Ureter (tissue), 1 donor: ENCODE measurements around the gene CDS2. TPM values are rescaled to one million over a fixed set of nuclear protein-coding genes. Genes with fewer than 3 reads are reported as not detected.

Experiments
- DNase-seq: peaks from one replicate; pipeline ENCODE4 v3.0.0-alpha.2; 2020; ENCODE audit warnings: low spot score
- total RNA-seq: library from RNA; stranded (reverse); gene quantifications from one replicate; pipeline ENCODE4 v1.2.4, GENCODE V29; 2023
- donor health status: DM: yes; HTN: yes; CAD: no.

CDS2 gene
- total RNA-seq, 1 donor from 2014 or later, result 58.1 TPM

DNA sequence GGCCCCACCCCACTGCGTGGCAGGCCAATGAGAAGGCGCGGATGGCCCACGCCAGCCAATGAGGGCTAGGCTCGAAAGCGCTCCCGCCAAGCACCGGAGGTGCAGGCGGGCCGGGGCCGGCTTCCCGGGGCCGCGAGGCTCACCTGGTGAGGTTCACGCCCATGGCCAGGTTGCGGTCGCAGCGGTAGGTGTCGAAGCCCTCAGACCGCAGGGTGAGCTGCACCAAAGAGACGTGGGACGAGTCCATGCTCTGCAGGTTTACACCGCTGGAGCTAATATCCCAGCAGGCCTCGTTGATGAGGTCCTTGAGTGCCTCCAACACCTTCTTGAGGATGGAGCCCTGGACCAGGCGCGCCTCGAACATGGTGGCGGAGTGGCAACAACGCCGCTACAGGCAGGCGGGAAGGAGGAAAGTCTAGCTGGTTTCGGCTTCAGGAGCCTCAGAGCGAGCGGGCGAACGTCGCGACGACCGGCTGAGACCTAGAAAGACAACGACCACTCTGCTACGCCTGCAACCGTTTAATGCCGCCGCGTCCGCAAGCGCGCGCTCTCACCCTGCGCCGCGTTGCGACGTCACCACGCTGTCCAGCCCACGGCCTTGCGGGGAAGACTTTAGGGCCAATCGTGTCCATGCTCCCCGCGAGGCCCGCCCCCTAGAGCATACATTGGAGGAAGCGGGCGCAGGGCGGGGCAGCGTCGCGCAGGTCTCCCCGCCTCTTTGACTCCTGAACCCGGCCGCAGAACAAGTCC lies 7.2 kb upstream of the CDS2 start, which contains the start of gene PCNA:
Gene PCNA, minus strand, starts transcription at position 524 of the 750 bp plus-strand sequence. Its CDS starts 160 bp downstream, at position 364.
- peak; percentile 97 for DNase-seq

DNA sequence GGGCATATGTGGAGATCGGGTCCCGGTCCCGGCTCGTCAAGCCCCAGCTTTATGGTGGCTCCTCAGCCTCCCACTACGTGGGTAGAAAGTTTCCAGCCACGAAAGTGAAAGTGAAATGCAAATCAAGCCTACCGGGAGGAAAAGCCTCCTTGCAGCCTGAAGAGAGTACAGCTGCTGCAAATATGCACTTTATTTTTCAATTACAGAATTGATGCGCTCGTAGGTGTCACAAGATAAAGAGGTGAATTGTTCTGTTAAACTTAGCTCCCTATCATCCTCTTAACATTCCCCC lies 6.7 kb upstream of the CDS2 start:
- DNase-seq, result no peak

DNA sequence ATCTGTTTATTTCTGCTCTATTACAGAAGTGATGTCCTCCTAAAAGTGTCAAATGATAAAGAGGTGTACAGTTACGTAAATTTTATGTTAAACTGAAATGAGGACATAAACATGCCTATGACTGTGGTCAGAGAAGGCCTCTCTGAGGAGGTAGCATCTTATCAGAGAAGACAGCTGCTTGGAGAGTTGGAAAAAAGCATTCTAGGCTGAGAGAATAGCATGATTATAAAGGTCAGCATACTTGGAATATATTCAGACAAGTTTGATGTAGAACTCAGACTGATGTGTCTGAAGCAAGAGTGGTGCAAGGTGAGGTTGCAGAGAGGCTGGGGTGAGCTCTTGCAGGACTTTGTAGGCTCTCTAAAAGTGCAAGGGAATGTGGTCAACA lies 3.9 kb upstream of the CDS2 start:
- DNase-seq, result no peak

DNA sequence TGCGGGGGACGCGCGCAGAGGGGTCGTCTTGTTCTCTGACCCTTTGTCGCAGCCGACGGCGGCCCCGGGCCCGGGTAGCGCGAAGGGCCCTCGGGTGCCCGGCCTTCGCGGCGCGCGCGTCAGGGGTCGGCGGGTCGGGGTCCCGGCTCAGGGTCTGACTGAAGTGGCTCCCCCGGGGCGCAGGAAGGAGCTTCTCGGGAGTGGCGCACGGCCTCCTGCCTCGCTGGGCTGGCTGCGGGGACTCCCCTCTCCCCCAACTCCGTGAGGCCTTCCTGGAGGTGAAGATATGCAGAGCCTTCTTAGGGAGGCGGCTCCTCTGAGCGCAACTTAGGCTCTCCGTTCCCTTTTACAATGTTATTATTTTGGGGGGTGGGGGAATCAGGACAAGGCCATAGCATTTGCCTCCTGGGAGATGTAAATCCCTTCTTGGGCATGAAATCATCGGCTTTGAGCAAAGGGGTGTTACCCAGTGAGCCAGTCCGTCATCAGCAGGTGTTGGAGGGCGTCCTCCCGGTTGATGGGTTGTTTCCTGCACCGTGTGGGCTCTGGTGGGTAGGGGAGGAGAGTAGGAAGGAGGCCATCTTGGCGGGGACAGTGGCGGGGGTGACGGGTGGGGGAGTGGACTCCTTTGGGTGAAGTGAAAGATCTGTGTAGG lies 523 bp downstream of the CDS2 start:
- peak; percentile 69 for DNase-seq

DNA sequence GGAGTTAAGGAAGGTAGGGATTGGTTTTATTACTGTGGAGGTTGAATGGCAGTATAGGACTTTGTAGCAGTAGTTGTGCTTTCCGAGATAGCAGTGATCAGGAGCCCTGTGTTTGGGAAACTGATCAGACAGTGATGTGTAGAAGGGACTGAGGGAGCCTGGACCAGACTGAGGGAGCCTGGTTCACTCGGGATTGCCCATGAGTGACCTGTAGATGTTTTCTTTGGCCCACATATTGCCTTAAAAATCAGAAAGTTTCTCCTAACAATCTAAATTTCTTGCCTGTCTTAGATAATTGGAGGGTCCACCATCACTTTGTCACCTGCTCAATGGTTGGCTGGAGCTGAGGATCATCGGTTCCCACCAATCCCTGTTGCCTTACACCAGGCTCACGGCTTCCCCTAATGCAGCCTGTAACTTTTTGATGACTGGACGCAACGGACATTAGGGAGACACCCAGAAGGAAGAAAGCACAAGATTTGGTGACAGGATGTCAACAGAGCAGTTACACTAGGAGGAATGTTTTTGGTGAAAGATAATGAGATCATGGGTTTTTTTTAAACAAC lies 1.1 kb downstream of the CDS2 start:
- DNase-seq, result no peak

DNA sequence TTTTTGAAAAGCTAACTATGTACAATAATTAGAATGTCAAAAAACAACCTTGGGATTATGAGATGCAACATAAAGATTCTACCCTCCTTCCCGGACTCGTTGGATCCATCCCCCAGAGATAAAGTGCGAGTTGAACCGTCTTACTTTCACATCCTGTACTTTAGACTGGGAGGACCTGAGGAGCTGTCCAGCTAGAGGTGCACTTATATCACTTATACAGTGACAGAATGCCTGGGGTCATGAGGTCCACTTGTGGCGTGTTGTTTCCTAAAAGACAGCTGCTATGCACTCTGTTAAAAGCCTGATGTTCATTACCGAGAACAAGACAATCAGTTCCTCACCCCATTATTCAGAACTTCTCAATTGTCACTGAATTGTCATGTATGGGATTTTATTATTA lies 2.1 kb downstream of the CDS2 start:
- DNase-seq, result no peak

DNA sequence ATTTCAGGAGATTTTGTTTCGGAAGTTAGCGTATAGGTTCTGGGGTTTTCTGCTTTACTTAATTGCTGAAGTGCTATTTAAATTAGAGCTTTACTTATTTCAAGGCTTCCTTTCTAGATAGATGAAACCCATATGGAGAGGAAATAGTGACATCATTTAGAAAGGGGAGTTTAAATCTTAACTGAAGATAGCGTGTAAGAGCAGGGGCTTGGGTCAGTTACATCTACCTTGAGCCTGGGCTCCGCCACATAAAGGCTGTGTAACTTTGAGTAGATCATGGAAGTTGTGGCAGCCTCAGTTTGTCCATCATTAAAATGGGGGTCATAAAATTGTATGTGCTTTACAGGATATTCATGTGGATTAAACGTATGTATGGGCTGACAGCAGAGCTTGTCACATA lies 4.7 kb downstream of the CDS2 start:
- no peak for DNase-seq

DNA sequence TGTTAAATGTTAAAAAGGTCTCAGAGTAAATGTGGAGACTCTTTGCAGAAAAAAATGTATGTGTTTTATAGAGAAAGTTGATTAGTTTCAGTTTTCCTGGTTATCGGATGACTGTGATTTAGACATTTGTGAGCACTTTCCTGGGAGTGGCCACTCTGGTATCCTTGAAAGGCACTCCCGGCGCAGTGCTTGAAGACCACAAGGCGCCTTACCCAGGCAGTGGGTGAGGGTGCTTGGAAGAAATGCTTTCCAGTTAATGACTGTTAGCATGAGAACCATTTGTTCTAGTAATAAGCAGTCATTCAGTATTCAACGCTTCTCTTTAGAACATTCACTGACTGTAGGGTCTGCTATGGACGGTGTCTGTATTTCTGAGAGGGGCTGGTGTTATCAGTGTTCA lies 7.2 kb downstream of the CDS2 start:
- DNase-seq, result no peak

DNA sequence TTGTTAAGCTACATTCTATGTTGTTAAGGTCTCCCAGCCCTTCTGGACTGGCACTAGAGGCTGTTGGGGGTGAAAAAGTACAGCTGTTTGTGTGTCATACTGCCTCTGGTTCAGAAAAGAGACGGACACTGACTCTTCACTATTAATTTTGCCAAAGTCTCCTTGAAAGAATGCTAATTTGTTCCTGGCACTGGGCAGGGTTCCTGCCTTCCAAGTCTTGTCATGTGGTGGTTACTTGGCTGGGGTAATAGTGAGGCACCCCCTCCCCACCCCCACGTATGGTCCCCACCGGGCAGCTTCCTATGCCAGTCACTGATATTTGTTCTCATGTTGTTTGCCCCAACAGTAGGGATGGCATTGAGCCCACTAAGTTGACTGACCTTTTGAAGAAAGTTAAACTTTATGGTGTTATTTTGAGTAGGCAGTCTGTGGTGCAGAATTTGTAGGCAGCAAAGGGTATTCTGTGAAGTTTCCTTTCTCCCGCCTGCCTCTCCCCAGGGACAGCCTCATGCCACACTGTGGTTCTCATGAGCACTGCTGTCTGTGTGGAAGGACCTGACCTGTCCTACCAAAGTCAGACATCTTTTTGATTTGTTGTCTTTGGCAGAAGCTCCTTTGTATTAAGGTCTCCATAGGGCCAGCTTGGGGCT lies 8.7 kb downstream of the CDS2 start:
- no peak for DNase-seq

DNA sequence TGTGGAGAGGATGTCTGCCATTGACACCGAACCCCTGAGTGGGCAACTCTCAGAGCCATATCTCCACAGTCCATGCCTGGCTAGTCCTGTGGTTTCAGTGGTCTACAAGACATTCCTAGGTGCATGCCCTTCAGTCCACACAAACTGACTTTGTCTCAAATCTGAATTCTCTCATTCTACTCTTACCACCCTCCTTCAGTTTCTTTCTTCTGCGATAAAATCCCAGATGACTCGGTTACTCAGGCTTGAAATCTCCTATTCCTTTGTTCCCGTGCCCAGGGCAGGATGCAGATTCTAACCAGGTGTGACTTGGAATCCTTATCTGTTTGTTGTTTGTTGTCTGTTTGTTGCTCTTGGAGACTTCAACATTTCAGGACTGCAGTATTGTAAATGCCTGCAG lies 9.3 kb downstream of the CDS2 start:
- no peak for DNase-seq

DNA sequence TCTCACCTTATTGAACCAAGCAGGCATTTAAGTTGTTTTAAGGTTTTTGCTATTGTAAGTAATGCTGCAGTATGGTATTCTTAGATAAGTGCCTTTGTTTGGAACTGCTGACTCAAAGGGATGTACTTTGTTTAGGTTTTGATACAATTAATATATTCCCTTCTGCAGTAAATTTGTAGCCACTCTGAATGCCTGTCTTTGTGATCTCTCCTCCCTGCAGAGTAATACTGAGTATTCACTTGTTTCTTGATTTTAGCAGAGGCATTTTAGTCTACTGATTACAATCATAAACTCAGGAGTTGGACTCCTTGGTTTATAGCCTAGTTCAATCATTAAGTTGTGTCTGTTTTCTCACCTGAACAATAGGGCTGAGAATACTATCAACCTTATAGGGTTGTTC lies 13.4 kb downstream of the CDS2 start:
- DNase-seq, result no peak

DNA sequence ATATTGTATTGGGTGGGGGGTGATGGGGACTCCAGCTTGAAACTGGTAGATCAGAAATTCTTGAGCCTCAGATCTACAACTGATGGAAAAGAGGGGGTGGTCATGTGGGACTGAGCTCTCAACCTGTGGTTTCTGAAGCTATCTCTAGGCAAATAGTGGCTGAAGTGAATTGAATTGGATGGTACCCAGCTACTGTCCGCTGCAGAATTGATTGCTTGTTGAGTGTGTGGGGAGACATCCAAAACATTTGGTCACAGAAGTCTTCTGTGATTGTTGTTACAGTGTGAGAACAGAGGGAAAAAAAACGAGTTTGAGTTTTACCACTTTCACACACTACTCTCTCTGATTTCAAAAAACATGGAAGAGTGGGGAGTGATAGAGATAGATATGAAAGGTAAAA lies 14.8 kb downstream of the CDS2 start:
- no peak for DNase-seq

DNA sequence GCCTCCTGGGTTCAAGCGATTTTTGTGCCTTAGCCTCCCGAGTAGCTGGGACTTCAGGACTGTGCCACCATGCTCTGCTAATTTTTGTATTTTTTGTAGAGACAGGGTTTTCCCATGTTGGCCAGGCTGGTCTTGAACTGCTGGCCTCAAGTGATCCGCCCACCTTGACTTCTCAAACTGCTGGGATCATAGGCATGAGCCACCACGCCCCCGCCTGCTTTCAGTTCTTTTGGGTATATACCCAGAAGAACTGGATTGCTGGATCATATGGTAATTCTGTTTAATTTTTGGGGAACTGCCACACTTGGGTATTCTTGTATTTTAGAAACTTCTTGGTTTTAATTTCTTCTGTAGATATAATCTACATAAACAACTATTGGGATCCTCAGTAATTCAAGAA lies 17.0 kb downstream of the CDS2 start:
- no peak for DNase-seq

DNA sequence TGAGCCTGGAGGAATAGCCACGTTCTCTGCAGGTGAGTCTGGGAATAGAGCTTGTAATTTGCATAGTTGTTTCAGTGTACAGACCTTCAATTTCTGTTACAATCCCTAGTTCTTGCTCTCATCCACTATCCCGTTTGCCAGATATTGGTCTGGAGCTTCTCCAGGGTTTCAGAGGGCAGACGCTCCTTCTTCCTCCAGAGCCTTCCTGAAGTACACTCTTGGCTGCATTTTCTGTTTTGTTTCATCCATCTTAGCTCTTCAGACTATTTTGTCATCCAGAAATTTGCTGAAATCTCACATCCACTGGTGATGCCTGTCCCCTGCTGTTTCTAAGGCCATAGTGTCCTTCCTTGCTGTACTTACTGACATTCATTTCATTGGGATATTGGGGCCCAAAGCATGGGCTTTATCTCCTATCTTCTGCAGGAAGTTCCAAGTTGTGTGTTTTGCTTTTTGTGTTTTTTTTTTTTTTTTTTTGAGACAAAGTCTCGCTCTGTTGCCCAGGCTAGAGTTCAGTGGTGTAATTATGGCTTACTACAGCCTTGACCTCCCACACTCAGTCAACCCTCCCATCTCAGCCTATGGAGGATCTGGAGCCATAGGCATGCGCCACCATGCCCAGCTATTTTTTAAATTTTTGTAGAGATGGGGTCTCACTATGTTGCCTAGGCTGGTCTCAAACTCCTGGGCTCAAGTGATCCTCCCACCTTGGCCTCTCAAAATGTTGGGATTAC lies 18.7 kb downstream of the CDS2 start:
- DNase-seq, result no peak

DNA sequence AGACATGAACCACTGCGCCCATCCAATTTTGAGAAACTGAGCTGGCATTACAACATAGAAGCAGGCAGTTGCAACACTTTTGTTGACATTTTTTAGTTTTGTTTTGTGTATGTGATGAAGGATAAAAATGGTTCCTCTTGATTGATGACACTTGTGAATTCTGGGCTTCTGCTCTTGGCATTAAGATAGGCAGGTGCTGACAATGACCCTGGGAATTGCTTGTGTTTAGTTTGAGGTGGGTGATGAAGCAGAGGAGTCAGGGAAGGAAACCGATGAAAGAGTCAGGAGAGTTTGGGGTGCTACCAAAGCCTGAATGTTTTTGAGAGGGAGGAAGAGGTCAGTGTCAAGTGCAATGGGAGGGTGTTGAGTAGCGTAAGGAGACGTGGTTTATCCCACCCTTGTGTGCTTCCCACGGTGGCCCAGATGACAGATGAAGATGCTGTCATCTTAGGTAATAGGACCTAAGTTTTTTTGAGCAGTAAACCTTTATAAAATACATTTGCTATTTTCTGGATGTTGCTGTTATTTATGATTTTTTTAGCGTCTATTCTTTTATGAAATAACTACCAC lies 19.4 kb downstream of the CDS2 start:
- no peak for DNase-seq

DNA sequence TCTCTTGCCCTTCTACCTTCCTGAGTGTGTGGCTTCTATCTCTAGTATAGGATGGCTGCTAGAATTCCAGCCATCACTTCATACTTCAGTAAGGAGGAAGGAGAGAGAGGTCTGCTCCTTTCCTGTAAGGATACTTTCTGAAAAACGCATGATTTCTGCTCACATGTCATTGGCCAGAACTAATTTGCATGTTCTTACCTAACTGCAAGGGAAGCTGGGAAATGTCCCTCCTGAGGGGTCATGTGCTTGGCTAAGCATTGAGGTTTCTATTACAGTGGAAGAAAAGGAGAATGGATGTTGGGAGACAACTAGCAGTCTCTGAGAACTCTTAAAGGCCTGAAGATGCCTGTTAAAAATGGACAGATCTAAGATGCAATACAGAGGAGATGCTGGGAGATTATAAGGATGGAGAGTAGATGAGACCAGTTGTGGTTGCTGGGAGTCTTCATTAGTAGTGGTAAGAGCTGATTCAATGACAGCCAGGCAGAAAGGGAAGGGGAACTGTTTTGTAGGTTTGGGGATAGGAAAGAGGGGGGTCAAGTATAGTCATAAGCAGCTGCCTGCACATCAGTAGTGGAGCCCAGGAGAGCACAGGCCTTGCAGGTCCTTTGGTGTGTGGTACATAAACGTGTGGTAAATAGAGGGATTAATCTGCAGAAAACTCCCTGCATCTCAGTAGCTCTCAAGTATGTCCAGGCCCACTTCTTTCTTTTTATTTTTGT lies 20.2 kb downstream of the CDS2 start:
- DNase-seq, result no peak

DNA sequence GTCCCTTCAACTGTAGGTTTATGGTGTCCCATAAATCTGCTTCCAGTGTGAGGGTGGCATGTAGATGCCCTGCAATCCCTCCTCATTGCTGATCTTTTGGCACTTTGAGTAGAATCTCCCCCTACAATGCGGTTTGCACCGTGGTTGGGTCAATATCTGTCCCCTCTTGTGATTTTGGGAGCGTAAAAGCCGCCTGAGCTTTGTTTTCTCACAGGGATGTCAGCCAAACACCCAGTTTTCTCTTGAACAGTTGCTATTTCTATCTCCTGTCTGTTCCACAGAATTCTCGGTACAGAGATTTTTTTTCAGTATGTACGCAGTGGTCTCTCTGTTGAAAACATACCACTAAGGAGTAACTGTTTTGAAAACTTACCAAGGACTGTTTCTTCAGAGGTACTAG lies 21.8 kb downstream of the CDS2 start:
- no peak for DNase-seq

DNA sequence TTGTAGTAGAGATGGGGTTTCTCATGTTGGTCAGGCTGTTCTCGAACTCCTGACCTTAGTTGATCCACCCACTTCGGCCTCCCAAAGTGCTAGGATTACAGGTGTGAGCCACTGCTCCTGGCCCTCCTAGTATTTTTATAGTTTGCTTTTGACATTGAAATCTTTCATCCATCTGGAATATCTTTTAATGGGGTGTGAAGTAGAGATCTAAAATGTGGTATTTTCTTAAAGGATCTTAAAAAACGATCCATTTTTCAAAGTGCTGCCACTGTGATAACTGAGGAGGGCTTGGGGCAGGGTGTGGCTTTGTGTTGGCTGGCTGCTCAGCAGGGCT lies 23.1 kb downstream of the CDS2 start:
- no peak for DNase-seq

DNA sequence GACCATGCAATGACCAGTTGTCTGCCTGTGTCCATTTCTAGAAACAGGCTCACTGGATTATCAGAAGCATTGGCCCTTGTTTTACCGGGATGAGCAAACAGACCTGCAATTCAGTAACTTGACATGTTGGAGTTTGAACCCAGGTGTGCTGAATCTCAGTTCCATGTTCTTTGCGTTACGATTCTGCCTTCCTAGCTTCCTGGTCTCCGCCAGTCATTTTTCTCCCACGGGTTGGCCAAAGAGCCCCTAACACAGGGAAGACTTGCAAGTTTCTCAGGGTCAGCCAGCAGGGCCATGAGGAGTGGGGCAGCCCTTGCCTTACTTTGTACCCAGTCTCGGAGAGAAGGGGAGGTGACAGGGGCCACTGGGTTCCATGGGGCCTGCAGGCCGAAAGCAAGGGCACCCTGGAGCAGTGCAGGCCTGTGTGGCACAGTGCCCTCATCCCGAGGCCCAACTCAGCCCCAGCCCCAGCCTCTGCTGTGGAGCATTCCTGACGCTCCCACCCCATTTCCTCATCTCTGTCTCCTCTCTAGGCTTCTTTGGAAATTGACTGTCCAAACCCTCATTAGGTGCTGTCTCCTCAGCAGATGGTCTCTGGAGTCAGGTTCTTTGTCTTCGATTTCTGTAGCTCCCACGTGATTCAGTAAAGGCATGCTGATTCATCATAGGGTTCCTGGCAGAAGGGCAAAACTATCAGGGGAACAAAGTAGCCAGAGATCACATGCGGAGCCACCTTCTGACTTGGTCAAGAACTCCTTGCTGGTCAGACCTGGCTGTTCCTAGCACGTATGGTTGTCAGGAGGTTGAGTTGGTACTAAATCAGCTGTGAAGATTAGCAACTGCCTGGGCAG lies 23.6 kb downstream of the CDS2 start:
- no peak for DNase-seq

DNA sequence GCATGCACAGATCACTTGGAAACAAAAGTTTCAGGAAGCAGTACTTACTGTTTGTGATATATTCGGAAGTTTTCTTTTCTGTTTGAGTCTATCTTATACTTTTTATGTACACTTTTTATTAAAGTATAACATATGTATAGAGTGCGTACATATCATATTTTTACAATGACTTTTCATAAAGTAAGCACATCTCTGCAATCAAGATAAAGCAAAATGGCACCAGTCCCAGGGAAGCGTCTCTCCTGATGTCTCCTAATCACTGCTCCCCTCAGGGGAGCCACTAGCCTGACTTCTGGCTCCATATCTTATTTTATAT lies 26.3 kb downstream of the CDS2 start:
- DNase-seq, result no peak
